Stimulated activated CD8-positive, alpha-beta memory T cell treated with anti-CD3 and anti-CD28 coated beads, Interleukin-12 subunit alpha, Interleukin-12 subunit beta, amount 100 ng/mL, for 1 hour (primary cell): Measurements from ENCODE around the gene KIAA1755.

Source experiments
- DNase-seq: peaks from one replicate; pipeline ENCODE4 v3.0.0-alpha.2; 2020; ENCODE audit warnings: low read depth

Gene KIAA1755

DNA sequence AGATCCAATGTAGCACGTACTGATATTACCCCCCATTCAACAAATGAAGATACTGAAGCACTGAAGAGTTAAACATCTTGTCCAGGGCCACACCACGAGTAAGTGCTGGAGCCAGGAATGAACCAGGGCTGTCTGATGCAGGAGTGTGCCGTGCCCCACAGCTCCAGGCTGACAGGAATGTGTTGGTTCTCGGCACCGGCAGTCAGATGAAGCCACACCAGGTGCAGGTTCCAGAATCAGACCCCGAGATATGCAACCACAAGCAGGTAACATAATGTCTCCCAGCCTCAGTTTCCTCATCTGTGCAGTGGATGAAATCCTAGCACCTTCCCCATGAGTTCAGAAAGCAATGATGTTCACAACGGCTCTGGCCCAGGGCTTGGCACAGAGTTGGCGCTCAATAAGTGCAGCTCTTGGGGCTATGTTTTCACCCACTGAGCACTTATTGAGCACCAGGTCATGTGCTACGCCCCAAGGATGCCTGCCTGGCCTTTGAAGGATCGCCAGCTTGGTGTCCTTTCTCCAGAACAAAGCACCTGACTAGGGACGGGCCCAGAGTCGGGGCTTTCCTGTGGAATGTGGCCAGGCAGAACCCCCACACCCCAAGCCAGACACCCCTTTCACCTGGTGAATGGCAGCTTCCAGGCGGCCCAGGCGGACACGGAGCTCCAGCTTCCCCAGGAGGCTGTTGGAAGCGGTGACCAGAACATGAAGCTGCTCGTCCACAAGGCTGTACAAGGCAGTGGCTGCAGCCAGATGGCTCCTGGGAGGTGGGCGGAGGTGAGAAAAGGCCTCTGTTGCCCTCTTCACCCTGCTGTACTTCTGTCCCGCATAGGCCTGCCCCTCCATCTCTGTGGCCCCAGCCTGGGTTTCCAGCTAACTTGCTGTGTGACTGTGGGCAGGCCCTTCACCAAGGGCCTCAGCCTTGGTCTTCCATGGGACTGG lies 41.3 kb downstream of the KIAA1755 start:
- DNase-seq, result no peak

- DNase-seq, result no peak
Observed at GRCh38 chr20:38218566-38218885, 42.0 kb downstream of the KIAA1755 start.

DNA sequence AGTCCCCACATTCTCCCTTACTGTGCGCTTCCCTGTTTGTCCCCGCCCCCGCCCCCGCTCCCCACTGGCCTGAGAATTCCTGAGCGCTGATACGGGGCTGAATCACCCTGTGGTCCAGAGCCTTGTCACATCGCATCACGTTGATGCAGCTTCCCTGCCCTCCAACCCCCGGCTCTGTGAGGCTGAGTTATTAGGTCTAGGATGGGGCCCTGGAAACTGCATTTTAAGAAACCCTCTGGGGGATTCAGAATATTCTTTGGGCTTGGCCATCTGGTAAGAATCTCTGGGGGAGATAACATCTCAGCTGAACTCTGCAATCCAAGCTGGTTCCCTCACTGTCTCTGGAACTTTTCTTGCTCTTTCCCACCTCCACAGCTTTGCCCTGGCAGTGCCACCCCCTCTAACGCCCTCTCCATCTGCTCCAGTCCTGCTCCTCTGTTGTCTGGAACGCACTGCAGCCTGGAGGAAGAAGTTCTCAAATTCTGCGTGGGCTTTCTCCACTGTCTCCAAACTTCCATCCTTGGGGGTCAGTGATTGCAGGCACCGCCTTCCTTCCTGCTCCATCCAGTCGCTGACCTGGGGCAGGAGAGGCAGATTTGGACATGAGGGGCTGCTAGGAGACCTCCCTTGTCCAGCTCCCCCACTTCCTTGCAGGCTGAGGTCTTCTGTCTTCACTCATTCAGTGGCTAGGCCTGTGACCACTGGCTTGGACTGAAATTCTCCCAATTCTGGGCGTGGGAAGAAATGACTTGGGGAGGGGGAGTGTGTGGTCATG lies 42.6 kb downstream of the KIAA1755 start:
- no peak for DNase-seq

DNA sequence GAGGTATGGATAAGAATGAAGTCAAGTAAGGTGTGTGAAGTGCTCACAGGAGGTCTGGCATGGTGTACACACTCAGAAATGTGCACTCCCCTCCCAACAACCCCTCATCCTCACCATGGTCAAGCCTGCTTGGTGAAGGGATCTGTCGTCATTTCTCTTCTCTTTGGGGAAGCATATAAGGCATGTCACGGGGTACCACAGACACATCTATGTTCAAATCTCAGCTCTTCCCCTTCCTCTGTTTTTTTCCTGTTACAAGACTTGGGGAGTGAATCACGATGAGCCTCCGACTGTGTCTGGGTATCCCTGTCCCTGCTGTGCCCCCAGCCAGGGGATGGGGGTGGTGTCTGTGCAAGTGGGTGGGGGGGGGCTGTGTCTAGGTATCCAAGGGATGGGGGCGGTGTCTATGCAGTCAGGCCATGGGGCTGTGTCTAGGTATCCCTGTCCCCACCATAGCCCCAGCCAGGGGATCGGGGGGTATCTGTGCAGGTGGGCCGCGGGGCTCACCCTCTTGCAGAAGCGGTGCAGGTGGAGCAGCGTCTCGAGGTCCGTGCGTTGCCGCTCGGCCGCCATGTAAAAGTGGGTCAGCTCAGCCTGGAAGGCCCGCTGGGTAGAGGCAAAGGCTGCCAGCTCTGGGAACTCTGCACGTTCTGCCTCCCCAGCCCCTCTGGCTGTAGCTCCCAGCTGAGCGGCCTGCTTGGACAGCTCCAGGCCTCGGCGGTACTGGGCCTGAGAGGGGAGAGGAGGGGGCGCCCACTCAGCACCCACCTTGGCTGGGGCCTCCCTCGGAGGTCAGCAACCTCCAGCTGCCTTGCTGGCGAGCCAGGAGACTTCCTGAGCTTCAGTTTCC lies 43.6 kb downstream of the KIAA1755 start:
- no peak for DNase-seq

GRCh38 chr20:38216201-38216600 lies 44.3 kb downstream of the KIAA1755 start:
- no peak for DNase-seq

- DNase-seq, result no peak
Observed at GRCh38 chr20:38215194-38216182, 45.0 kb downstream of the KIAA1755 start.

GRCh38 chr20:38214256-38215193 lies 46.0 kb downstream of the KIAA1755 start:
- DNase-seq, result no peak

- DNase-seq, result no peak
Observed at GRCh38 chr20:38213607-38213940, 47.0 kb downstream of the KIAA1755 start.

- no peak for DNase-seq
Observed at GRCh38 chr20:38212806-38213606, 47.5 kb downstream of the KIAA1755 start.

DNA sequence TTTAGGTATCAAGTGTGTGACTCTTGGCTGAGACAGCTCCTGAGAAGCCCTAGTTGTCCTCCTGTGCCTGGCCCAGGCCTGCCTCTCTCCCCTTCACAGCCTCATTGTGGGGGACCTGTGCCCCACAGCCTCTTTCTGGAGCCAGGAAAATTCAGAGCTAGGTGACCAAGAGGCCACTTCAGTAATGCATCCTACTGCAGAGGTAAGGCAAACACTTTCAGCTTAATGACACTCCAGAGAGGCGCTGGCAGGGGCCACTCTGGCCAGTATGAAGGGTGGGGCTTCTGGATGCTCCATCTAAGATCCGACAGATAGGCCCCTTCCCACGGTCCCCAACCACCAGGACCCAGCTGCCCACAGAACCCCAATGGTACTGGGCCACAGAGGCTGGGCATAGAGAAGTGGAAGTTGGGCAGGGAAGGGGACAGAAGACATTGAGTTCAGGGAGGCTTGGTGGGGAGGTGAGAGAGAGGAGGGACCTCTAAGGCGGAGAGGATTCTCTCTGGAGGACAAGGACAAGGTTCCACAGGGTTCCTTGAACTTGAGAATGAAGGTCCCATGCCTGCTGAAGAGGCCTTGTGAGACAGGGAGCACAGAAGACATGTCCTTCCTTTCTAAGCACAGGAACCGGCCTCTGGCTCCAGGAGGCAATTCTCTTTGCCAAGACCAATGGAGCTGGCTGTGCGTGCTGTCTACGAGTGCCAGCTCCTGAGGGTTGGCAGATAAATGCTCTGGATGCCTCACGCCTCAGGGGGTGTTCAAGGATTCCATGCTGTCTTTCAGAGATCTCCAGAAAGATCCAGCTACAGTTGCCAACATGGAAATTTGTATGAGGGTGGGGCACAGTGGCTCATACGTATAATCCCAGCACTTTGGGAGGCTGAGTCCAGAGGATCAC lies 49.1 kb downstream of the KIAA1755 start:
- no peak for DNase-seq

DNA sequence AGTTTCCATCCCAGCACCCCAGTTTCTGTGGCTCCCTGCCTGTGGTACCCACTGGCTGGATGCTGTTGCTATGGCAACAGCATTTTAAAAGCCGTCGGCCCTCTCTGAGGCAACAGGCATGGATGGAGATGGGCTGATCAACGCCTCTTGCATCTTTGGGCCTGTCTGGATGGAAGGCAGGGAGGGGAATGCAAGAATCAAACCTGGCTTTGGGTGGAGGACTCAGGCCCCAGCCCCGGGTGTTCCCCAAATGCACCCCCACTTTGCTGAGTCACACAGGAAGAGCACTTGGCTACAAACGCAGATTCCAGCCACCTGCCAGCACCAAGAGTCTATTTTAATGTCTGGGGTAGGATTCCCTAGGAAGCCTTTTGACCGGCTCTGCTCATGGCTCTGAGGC lies 49.8 kb downstream of the KIAA1755 start:
- no peak for DNase-seq

DNA sequence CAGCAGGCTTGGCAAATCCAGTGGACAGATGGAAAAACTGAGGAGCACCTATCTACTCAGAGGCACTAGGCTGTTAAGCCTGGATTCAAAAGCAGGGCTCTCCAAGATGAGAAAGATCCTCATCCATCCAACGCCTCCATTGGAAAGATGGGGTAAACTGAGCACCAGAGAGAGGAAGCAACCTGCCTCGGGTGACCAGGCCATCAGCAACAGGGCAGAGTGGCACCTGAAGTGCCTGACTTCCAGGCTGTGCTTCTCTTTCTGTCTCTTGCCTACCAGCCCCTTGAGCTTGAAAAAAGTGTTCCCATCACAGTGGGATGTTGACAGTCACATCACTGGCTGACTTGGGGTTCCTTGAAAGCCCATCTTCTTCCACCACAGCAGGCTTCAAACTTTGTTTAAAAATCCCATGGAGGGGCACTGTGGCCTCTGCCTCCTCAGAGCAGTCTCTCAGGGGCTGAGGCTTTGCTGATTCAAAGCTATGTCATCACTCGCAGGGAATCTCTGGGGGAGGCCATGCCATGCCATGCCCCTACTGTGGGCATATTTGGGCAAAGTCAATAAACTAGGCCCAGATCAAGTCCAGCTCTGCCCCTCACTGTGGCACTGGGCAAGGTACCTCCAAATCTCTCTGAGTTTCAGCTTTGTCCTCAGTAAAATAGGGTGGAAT lies 50.7 kb downstream of the KIAA1755 start:
- DNase-seq, result no peak

- no peak for DNase-seq
Observed at GRCh38 chr20:38209054-38209675, 51.4 kb downstream of the KIAA1755 start.

DNA sequence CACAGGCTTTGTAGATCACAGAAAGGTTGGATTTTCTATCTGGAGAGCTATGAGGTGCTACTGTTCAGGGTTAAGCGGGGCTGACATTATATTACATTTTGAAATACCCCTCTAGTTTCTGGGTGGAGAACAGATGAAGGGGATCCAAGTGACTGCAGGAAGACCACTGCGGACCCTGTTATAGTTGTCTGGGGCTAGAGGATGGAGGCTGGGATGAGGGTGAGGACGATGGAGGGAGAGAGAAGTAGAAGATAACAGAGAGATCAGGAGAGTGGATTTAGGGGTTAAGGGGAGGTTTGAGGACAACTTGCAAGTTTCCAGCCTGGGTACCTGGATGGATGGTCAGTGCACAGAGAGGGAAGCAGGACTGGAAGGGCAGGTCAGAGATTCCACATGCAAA lies 52.0 kb downstream of the KIAA1755 start:
- no peak for DNase-seq

- no peak for DNase-seq
Observed at GRCh38 chr20:38208088-38208487, 52.4 kb downstream of the KIAA1755 start.

GRCh38 chr20:38207621-38208020 lies 52.9 kb downstream of the KIAA1755 start:
- DNase-seq, result no peak

- no peak for DNase-seq
Observed at GRCh38 chr20:38205001-38205400, 55.5 kb downstream of the KIAA1755 start.
